ENCODE results near the gene CACNG8.

CACNG8 gene

GRCh38 chr19:53961523-53962356 is 997 bp upstream of the CACNG8 start:
- DNase-seq (ENCODE audit: low spot score) = no peak

GRCh38 chr19:53965091-53965490 is 2.4 kb downstream of the CACNG8 start:
- DNase-seq (ENCODE audit: low spot score) = no peak

- DNase-seq (ENCODE audit: low spot score) = no peak
Observed at GRCh38 chr19:53966931-53967330, 4.2 kb downstream of the CACNG8 start.

GRCh38 chr19:53969366-53969765 is 6.6 kb downstream of the CACNG8 start:
- no peak for DNase-seq (ENCODE audit: low spot score)

GRCh38 chr19:53971673-53972072 is 8.9 kb downstream of the CACNG8 start:
- DNase-seq (ENCODE audit: low spot score) = no peak

- peak; percentile 66 for DNase-seq (ENCODE audit: low spot score)
Observed at GRCh38 chr19:53977429-53977990, 14.8 kb downstream of the CACNG8 start.

- peak; percentile 9 for DNase-seq (ENCODE audit: low spot score)
Observed at GRCh38 chr19:53977991-53978731, 15.4 kb downstream of the CACNG8 start.

- DNase-seq (ENCODE audit: low spot score) = no peak
Observed at GRCh38 chr19:53978975-53979801, 16.5 kb downstream of the CACNG8 start.

GRCh38 chr19:53980539-53981375 is 18.0 kb downstream of the CACNG8 start:
- no peak for DNase-seq (ENCODE audit: low spot score)

- no peak for DNase-seq (ENCODE audit: low spot score)
Observed at GRCh38 chr19:53981376-53981951, 18.7 kb downstream of the CACNG8 start.

- DNase-seq (ENCODE audit: low spot score) = no peak
Observed at GRCh38 chr19:53982001-53982451, 19.3 kb downstream of the CACNG8 start.

- no peak for DNase-seq (ENCODE audit: low spot score)
Observed at GRCh38 chr19:53982611-53983010, 19.9 kb downstream of the CACNG8 start.

- no peak for DNase-seq (ENCODE audit: low spot score)
Observed at GRCh38 chr19:53983457-53984289, 20.9 kb downstream of the CACNG8 start.

- no peak for DNase-seq (ENCODE audit: low spot score)
Observed at GRCh38 chr19:53985863-53986262, 23.1 kb downstream of the CACNG8 start.

GRCh38 chr19:53988981-53989380 is 26.2 kb downstream of the CACNG8 start:
- DNase-seq (ENCODE audit: low spot score) = no peak

GRCh38 chr19:53989600-53990533 is 27.1 kb downstream of the CACNG8 start:
- DNase-seq (ENCODE audit: low spot score) = no peak

- DNase-seq (ENCODE audit: low spot score) = no peak
Observed at GRCh38 chr19:53991224-53992113, 28.7 kb downstream of the CACNG8 start, which contains the start of gene CACNG6. CACNG6 (plus strand) TSS chr19:53991637; CDS start chr19:53992878, 1,241 bp downstream.

Data from activated CD4-positive, alpha-beta T cell treated with anti-CD3 and anti-CD28 coated beads, Interleukin-2, Interleukin-4, amounts not matched to agents 100 ng/mL and 50 ng/mL, durations not matched to agents 16 hours and 8 hours (primary cell).